ENCODE results near the gene CHN2. TPM values are rescaled to one million over a fixed set of nuclear protein-coding genes. Genes with fewer than 3 reads are reported as not detected.

CHN2 gene
- total RNA-seq, 1 experiment from 2014 or later = not detected

GRCh38 chr7:29290829-29291228, 96.3 kb downstream of the CHN2 start:
- in situ Hi-C loops (cut with HindIII; ENCODE audit: low pct_unique_long_range_greater_than_20kb, low sequenced_read_pairs) = no loop called here
- no peak for DNase-seq (ENCODE audit: low read depth)

- in situ Hi-C loops (cut with HindIII; ENCODE audit: low pct_unique_long_range_greater_than_20kb, low sequenced_read_pairs) = no loop called here
- no peak for DNase-seq (ENCODE audit: low read depth)
Measured at GRCh38 chr7:29291723-29292618, 97.4 kb downstream of the CHN2 start.

- DNase-seq (ENCODE audit: low read depth) = no peak
- in situ Hi-C loops (cut with HindIII; ENCODE audit: low pct_unique_long_range_greater_than_20kb, low sequenced_read_pairs) = no loop called here
Measured at GRCh38 chr7:29292886-29293658, 98.5 kb downstream of the CHN2 start.

GRCh38 chr7:29296421-29296820, 101.8 kb downstream of the CHN2 start:
- in situ Hi-C loops (cut with HindIII; ENCODE audit: low pct_unique_long_range_greater_than_20kb, low sequenced_read_pairs) = no loop called here
- no peak for DNase-seq (ENCODE audit: low read depth)

DNA sequence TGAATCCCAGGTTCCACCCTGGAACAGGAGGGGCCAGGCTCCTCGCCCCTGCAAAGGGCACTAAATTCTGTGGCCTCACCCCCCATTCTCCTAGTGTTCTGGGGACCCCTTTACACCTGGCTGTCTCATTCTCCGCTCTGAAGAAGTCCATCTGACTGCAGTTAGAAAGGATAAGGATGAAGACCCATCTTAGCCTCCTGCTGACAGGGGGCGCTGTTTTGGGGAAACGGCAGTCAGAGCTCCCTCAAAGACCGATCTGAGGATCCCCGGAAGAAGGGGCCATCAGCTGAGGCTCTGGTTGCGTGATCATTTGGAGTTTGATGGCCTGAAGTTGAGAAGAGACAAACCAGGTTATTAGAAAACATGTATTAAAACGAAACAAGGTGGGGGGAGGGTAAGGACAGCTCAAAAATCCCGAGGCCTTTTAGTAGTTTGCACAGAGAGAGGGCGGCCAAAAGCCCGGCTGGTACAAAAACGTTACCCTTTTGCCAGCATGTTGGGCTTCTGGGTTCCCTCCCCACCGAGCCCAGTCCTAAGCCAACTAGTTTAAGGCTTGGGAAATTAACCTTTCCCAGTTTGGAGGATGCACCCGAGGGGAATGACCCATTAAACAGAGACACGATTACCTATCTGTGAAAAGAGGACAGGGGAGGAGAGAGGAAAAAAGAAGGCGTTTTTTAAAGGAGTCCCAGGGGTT, 102.8 kb downstream of the CHN2 start:
- in situ Hi-C loops (cut with HindIII; ENCODE audit: low pct_unique_long_range_greater_than_20kb, low sequenced_read_pairs) = no loop called here
- no peak for DNase-seq (ENCODE audit: low read depth)

DNA sequence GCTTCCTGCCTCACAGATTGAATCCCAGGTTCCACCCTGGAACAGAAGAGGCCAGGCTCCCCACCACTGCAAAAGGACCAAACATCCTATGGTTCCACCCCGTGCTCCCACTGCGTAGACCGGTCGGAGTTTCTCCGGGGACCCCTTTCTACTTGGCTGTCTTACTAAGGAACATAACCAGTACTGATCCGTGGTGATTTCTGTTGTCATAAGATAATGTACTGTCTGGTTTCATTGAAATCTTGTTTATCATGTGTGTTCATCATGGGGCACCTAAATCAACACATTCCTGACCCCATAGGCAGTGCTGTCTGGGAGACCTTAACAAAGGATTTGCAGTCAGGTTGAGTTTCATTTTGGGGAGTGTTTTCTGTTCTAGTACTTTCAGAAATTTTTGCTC, 104.5 kb downstream of the CHN2 start:
- in situ Hi-C loops (cut with HindIII; ENCODE audit: low pct_unique_long_range_greater_than_20kb, low sequenced_read_pairs) = no loop called here
- DNase-seq (ENCODE audit: low read depth) = no peak

- in situ Hi-C loops (cut with HindIII; ENCODE audit: low pct_unique_long_range_greater_than_20kb, low sequenced_read_pairs) = no loop called here
- no peak for DNase-seq (ENCODE audit: low read depth)
Measured at GRCh38 chr7:29300026-29300480, 105.5 kb downstream of the CHN2 start.

DNA sequence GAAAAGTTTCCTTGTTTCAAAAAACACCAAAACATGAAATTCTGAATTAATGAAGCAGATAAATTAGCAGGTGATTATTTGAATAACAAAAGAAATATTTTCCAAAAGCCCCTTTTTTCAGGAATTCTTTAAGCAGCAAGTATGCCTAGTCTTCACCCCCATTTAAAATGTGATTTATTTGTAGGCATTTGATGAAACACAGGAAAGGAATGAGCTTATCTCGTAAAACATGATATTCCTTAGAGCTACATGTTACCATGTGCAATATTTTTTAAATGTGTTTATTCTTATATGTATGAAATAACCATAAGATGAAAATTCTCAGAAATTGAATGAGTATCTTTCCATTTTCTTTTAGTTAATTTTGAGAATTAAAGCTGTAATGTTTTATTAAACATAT, 106.1 kb downstream of the CHN2 start:
- DNase-seq (ENCODE audit: low read depth) = no peak
- in situ Hi-C loops (cut with HindIII; ENCODE audit: low pct_unique_long_range_greater_than_20kb, low sequenced_read_pairs) = no loop called here

GRCh38 chr7:29302666-29303395, 108.3 kb downstream of the CHN2 start:
- in situ Hi-C loops (cut with HindIII; ENCODE audit: low pct_unique_long_range_greater_than_20kb, low sequenced_read_pairs) = no loop called here
- DNase-seq (ENCODE audit: low read depth) = no peak

DNA sequence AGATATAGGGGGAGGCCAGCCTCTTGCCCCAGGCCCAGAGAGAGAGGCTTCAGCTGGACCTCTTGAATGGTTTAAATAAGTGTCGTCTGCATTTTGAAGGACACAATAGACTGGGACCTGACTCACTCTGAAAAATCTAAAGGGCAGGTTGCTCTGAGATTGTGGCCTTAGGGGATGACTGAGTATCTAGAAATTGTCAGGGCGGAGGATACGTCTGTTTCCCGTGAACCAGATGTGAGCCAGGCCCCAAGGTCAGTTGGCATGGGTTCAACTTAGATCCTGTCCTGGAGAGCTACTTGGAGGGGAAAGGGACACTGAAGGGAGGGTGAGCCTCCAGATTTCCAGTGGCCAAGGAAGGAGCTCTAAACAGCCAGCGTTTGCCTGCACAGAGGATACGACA, 110.2 kb downstream of the CHN2 start:
- in situ Hi-C loops (cut with HindIII; ENCODE audit: low pct_unique_long_range_greater_than_20kb, low sequenced_read_pairs) = no loop called here
- no peak for DNase-seq (ENCODE audit: low read depth)

GRCh38 chr7:29306319-29306991, 111.9 kb downstream of the CHN2 start:
- no peak for DNase-seq (ENCODE audit: low read depth)
- in situ Hi-C loops (cut with HindIII; ENCODE audit: low pct_unique_long_range_greater_than_20kb, low sequenced_read_pairs) = no loop called here

DNA sequence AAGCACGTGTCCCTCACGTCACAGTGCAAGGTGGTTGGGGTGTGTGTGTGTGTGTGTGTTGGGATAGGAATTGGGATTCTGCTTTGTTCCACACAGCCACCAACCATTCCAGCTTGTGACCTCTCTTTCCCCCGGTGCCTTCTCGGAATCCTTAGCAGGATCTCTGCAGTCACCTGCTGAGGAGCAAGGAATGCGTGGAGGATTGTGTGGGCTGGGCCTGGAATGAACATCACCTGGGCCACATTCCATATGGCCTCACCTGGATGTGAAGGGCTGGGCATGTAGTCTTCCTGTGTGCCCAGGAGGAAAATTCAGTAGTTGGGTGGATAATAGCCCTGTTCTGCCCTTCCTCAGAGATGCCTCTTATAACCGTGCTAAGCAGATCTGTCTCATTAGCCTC, 113.8 kb downstream of the CHN2 start:
- in situ Hi-C loops (cut with HindIII; ENCODE audit: low pct_unique_long_range_greater_than_20kb, low sequenced_read_pairs) = no loop called here

GRCh38 chr7:29309041-29309854, 114.7 kb downstream of the CHN2 start:
- in situ Hi-C loops (cut with HindIII; ENCODE audit: low pct_unique_long_range_greater_than_20kb, low sequenced_read_pairs) = no loop called here
- DNase-seq (ENCODE audit: low read depth) = no peak

More for the DNA sequence above, 113.8 kb downstream of the CHN2 start:
- DNase-seq (ENCODE audit: low read depth) = no peak

DNA sequence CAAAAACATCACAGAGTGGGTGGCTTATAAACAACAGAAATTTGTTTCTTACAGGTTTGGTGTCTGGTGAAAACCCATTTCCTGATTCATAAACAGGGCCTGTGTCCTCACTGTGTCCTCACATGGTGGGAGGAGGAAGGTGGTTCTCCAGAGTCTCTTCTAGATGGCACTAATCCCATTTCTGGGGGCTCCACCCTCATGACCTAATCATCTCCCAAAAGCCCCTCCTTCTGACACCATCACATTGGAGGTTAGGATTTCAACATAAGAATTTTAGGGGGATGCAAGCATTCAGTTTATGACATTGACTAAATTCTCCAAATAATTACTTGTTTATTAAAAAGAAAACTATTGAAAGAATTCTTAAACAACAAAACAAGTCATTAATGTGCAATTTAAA, 116.0 kb downstream of the CHN2 start:
- DNase-seq (ENCODE audit: low read depth) = no peak
- in situ Hi-C loops (cut with HindIII; ENCODE audit: low pct_unique_long_range_greater_than_20kb, low sequenced_read_pairs) = no loop called here

- no peak for DNase-seq (ENCODE audit: low read depth)
- in situ Hi-C loops (cut with HindIII; ENCODE audit: low pct_unique_long_range_greater_than_20kb, low sequenced_read_pairs) = no loop called here
Measured at GRCh38 chr7:29311314-29311713, 116.7 kb downstream of the CHN2 start.

GRCh38 chr7:29314148-29314547, 119.6 kb downstream of the CHN2 start:
- in situ Hi-C loops (cut with HindIII; ENCODE audit: low pct_unique_long_range_greater_than_20kb, low sequenced_read_pairs) = no loop called here
- no peak for DNase-seq (ENCODE audit: low read depth)

Measured in Caki2 (cell line).